GM19463 (cell line): ENCODE measurements around the gene NEK8.
"Not testable (repeated sequence)": the region's sequence is repeated elsewhere in the genome, so short reads cannot be mapped to it uniquely, and the experiment has no call there.

ENCODE experiments used
- ATAC-seq: cut with Tn5 transposase; IDR thresholded peaks from one replicate; pipeline ENCODE4 v1.9.1; 2021; ENCODE audit warnings: mild to moderate bottlenecking, moderate library complexity; ENCODE audit not compliant: unreplicated experiment

Gene NEK8

DNA sequence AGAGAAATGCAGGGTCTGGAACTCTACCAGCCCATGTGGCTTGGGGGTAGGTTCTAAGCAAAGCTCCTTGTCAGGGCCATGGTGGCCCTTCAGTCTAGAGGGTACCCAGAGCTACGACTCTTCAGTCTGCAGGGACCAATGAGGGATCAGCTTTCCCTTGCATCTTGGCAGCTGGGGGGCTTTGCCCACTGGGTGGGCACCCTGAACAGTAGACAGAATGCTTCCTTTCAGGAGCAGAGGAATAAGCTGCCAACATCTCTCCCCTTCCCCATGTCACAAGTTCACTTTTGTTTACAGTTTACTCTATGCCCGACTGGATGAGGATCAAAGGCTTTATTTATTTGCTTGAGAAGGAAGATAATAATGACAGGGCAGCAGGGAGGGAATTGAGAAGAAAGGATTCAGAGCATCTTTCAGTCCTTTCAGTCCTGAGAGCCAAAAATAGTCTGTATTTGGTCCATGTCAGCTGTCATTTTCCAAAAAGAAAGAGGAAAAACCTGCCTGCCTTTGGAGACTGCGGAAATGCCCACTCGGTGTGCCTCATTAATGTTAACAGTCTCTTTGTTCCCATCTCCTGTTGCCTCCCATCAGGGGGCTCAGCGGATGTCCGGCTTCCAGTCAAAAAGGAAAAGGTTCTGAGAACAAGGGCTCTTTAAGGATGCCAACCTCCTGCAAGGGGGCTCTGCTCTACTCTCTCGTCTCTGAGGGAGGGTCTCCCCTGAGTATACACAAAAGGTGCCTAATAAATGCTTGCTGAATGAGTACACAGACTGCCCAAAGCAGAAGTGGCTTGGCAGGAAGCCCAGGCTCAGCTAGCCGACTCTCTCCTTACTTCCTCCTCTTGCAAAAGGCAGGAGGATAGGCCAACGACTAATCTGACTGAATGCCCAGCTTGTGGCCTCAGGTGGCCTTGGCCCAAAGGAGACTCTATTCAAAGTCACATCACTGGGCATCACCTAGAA is 32.3 kb downstream of the NEK8 start:
- ATAC-seq, result no peak

DNA sequence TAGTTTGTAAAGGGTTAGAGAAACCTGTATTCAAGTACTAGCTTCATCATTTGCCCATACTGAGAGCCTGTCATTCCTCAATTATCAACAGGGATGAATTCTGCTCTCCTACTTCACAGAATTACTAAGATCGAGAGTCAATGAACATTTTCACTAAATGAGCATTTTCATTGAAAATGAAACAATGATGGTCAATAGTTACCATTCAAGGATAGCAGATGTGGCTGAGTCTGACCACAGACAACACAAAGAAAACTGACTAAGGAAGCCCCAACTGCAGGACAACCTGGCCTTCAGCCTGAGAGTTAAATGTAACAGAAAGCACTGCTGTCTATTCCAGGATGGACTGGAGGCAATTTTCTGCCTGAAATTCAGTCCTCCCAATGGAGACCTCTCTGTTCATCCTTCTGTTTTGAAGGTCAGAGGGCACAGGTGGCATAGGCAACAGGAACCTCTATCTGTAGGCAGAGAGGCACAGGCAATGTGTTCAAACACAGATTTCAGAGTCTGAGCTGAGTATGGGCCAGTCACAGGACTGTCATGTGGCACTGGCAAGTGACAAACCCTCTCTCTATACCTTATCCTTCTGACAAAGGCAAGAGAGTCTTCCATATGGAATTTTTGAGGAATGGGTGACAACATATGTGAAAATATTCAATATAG is 34.7 kb downstream of the NEK8 start:
- ATAC-seq, result peak; percentile 75

DNA sequence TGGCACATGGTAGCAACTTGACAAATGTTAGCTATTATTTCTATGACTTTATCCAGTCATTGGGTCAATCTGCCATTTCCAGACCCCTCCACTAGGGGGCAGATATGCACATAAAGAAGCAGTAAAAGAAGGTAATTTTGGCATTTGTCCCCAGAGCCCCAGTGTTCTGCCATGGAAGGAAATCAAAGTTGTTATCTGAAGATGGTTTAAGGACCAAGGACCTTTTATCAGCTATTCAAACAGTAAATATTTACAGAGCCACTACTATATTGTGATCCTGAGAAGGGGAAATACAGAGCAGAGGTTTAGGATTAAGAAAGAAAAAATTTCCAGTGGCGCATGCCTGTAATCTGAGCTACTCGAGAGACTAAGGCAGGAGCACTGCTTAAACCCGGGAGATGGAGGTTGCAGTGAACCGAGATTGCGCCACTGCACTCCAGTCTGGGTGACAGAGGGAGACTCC is 35.2 kb downstream of the NEK8 start:
- ATAC-seq, result no peak

DNA sequence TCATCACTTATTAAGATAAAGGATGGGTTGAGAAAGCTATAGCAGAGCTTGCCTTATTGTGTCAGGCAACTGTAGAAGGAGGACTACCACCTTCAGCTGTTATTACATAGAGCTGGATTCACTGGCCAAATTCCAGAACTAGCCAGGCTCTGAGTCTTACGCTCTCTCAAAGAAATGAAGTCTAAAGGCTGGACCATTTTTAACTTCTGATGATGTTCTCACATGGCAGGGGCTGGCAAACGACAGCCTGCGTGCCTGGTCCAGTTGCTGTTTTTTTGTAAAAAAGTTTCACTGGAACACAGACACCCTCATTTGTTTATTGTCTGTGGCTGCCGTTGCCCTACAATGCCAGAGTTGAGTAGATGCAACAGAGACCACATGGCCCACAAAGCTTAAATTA is 36.5 kb downstream of the NEK8 start:
- ATAC-seq, result no peak

DNA sequence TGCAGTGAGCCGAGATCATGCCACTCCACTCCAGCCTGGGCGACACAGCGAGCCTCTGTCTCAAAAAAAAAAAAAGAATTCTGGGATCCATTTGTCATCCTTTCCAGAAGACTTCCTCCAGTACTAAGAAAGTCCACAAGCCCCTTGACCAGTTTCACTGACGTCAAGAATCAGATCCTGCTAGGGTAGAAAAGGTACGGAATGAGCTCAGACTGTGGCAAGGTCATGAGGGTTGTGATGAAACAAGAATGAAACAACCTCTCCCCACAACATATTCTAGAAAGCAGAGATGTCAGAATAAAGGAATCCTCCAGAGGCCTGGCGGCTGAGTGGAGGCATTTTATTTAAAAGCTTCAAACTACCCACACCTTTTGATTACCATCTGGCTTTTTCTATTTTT is 45.1 kb downstream of the NEK8 start:
- ATAC-seq, result no peak

DNA sequence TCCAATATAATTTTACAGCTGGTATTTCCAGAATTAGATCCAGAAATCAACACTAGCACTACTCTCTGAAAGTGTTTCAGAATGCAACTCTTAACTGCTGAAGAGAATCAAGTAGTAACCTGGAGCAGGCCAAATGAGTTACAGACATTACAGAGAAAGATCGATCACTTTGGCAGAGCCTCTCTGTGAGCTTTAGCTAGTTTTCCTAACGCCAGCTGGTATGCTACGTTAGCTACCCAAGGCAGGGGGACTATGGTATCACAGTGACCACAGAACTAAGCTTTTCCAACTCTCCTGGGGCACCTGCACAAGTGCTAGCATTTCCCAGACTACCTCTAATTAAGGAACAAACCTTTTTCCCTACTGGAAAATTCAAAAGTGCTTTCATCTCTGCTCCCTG is 45.6 kb downstream of the NEK8 start:
- ATAC-seq, result no peak

DNA sequence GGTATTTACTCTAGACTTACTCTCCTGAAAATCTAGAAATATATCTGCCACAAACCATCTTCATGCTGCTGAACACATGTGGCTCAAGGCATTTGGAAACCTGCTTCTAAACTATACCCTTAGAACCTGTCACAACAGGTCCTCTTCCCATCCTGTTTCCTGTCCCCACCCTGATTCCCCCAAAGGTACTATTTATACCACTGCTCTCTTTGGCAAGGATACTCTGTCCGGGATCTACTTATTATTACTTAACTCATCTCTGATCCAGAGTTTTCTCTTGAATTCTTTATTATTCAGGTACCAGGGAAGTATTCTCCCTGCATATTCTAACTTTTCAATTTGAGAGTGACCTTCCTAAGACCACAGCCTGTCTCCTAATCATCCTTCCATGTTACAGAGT is 48.6 kb downstream of the NEK8 start:
- ATAC-seq, result no peak

DNA sequence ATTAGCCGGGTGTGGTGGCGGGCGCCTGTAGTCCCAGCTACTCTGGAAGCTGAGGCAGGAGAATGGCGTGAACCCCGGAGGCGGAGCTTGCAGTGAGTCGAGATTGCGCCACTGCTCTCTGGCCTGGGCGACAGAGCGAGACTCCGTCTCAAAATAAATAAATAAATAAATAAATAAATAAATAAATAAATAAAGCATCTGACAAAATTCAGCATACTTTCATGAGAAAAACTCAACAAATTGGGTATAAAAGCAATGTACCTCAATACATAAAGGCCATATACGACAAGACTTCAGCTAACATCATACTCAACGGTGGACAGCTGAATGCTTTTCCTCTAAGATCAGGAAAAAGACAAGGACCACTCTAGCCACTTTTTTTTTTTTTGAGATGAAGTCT is 51.0 kb downstream of the NEK8 start:
- not testable (repeated sequence) for ATAC-seq

DNA sequence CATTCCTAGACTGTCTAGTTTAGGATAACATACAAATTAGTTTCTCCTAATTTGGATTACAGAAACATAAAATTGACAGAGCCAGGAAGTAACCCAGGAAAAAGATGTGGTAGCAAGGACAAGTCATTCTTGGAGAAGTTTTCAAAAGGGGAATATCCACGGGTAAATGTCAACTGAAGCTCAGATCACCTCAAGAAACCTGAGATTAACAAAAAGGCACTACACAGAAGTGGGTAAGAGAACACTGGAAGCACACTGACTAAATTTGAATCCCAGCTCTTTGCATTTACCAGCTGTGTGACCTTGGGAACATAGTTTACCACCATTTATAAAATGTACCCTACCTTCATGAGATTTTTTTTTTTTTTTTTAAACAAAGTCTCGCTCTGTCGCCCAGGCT is 54.6 kb downstream of the NEK8 start:
- no peak for ATAC-seq

DNA sequence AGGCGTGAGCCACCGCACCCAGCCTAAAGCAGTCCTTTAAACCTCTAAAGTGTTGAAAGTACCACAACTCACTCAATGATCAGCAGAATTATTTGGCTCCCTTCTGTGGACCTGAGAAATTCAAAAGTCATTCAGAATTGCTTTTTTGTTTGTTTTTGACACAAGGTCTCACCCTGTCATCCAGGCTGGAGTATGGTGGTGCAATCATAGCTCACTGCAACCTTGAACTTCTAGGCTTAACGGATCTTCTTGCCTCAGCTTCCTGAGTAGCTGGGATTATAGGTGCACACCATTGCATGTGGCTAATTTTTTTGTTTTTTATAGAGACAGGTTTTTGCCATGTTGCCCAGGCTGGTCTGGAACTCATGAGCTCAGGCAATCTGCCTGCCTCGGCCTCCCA is 59.5 kb downstream of the NEK8 start:
- no peak for ATAC-seq
